BE2C (cell line): Measurements from ENCODE around the gene DYNC1H1.

ENCODE experiments used
- DNase-seq: peaks from one replicate; pipeline ENCODE4 v3.0.0-alpha.2; 2020
- H3K27me3 ChIP-seq: fragments of 250-450 bp; sonication (Bioruptor Pico); 2 replicates; pipeline ENCODE4 v1.5.1; 2020; ENCODE audit warnings: mild to moderate bottlenecking
- H3K36me3 ChIP-seq: fragments of 250-450 bp; sonication (Bioruptor Pico); 2 replicates; pipeline ENCODE4 v1.5.1; 2020; ENCODE audit warnings: mild to moderate bottlenecking
- H3K4me1 ChIP-seq: fragments of 250-450 bp; sonication (Bioruptor Pico); 2 replicates; pipeline ENCODE4 v1.5.1; 2020
- H3K4me3 ChIP-seq: 2 replicates; pipeline ENCODE4 v1.5.1; 2011; ENCODE audit warnings: low read depth, low read length
- H3K9me3 ChIP-seq: fragments of 250-450 bp; sonication (Bioruptor Pico); 2 replicates; pipeline ENCODE4 v1.5.1; 2020
- CTCF ChIP-seq: IDR thresholded peaks from 2 replicates; pipeline ENCODE4 v1.5.1; 2012; ENCODE audit warnings: mild to moderate bottlenecking, low read depth, low read length

The DYNC1H1 gene

GRCh38 chr14:102052522-102052921 lies 88.1 kb downstream of the DYNC1H1 start:
- H3K27me3 ChIP-seq: no peaks in the 10 kb centered on the region
- H3K36me3 ChIP-seq: peaks cover 60% of the 10 kb centered on the region
- no peak overlapping the region for H3K4me3 ChIP-seq
- no peaks in the 10 kb centered on the region for H3K9me3 ChIP-seq
- TF ChIP-seq CTCF: no peak
- no peaks in the 10 kb centered on the region for H3K4me1 ChIP-seq
- no peak for DNase-seq

- Histone ChIP-seq H3K36me3 (peaks cover 32% of the 10 kb centered on the region), H3K4me3 (no peak overlapping the region)
- no peak for DNase-seq
Measured at GRCh38 chr14:102055181-102055901, 91.0 kb downstream of the DYNC1H1 start.

GRCh38 chr14:102056694-102057442 lies 92.5 kb downstream of the DYNC1H1 start:
- Histone ChIP-seq H3K9me3 (no peaks in the 10 kb centered on the region), H3K27me3 (no peaks in the 10 kb centered on the region), H3K4me1 (no peaks in the 10 kb centered on the region), H3K36me3 (peaks cover 18% of the 10 kb centered on the region), H3K4me3 (no peak overlapping the region)
- DNase-seq: no peak
- TF ChIP-seq CTCF: no peak

More at GRCh38 chr14:102055181-102055901, 91.0 kb downstream of the DYNC1H1 start:
- no peaks in the 10 kb centered on the region for H3K9me3 ChIP-seq
- no peak for TF ChIP-seq CTCF
- H3K27me3 ChIP-seq: no peaks in the 10 kb centered on the region
- no peaks in the 10 kb centered on the region for H3K4me1 ChIP-seq

- no peak for DNase-seq
- H3K4me1 ChIP-seq: no peaks in the 10 kb centered on the region
- TF ChIP-seq CTCF: no peak
- peaks cover 11% of the 10 kb centered on the region for H3K36me3 ChIP-seq
- H3K27me3 ChIP-seq: no peaks in the 10 kb centered on the region
- H3K4me3 ChIP-seq: no peak overlapping the region
- H3K9me3 ChIP-seq: no peaks in the 10 kb centered on the region
Measured at GRCh38 chr14:102057480-102058114, 93.2 kb downstream of the DYNC1H1 start.

GRCh38 chr14:102058146-102058545 lies 93.8 kb downstream of the DYNC1H1 start:
- H3K36me3 ChIP-seq: peaks cover 9% of the 10 kb centered on the region
- no peaks in the 10 kb centered on the region for H3K9me3 ChIP-seq
- DNase-seq: no peak

More at GRCh38 chr14:102058146-102058545, 93.8 kb downstream of the DYNC1H1 start:
- Histone ChIP-seq H3K4me3 (no peak overlapping the region), H3K4me1 (no peaks in the 10 kb centered on the region), H3K27me3 (no peaks in the 10 kb centered on the region)
- TF ChIP-seq CTCF: no peak
